GM18511 (cell line): ENCODE data around the gene ADGRG6.
"Not testable (repeated sequence)": the region's sequence is repeated elsewhere in the genome, so short reads cannot be mapped to it uniquely, and the experiment has no call there.

ENCODE experiments used
- ATAC-seq: cut with Tn5 transposase; IDR thresholded peaks from one replicate; pipeline ENCODE4 v1.9.1; 2021; ENCODE audit warnings: mild to moderate bottlenecking, moderate library complexity; ENCODE audit not compliant: unreplicated experiment

Gene ADGRG6

DNA sequence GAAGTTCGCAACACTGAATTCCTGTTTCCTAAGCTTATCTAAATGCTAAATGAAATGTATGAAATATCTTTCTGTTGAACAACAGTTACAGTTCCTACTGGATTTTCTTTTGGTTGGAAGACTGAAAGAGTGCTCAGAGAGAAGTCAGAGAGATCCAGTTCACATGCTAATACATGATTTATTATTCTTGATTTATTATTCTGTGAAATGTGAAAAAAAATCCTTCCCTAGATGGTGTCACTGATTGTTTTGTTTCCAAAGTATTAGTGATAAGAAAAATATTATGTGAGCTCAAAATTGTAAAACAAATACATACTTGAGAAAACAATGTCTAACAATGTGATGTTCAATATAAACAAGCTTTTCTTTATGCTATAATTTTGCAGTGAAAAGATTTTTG is 42.1 kb downstream of the ADGRG6 start:
- no peak for ATAC-seq

DNA sequence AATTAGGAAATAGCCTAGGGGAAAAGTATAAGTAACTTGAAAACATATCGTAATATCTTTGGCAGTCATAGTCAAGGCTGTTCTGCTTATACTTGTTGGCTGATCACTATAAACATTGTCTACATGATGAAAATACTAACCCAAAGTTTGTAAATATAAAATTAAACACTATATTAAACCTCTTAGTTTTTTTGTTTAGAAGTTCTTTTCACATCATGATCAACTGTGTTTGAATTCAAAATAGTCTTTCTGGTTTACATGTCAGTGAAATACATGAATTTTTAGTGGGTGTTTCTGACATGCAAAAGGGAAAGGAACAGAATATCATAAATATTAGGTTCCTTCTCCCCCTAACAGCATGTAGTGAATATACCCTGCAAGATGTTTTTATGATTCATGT is 43.5 kb downstream of the ADGRG6 start:
- ATAC-seq, result no peak

DNA sequence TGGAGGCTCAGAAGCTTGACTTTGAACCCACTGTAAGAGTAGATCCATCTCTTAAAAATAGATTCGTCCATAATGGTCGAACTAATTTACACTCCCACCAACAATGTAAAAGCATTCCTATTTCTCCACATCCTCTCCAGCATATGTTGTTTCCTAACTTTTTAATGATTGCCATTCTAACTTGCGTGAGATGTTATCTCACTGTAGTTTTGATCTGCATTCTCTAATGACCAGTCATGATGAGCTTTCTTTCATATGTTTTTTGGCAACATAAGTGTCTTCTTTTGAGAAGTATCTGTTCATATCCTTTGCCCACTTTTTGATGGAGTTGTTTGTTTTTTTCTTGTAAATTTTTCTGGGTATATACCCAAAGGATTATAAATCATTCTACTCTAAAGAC is 44.4 kb downstream of the ADGRG6 start:
- ATAC-seq, result not testable (repeated sequence)

DNA sequence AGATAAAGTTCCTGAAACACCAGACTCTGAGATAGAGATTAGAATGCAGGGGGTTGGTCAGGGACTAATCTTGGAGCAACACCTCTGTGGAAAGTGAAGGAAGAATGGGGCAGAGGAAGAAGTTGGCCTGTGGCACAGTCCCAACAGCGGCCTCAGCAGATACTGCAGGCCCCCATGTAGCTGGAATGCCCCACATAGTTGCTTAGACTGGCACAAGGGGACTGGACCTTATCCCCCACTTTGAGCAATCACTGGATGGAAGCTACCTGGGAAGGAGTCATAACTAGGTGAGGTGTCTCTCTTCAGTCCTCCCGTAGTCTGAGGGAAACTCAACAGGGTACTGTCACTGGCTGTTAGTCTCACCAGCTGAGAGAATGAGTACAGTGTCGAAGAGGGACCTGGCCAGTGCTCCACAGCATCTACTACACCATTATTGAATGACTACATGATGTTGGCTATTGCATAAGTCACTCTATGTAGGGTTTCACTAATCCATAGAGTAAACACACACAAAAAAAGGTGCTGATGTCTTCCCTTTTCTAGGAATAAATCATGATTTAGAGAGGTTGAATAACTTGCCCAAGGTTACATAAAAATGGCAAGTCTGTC is 47.5 kb downstream of the ADGRG6 start:
- no peak for ATAC-seq

- ATAC-seq, result no peak
Measured at GRCh38 chr6:142350309-142350708, 48.5 kb downstream of the ADGRG6 start.

DNA sequence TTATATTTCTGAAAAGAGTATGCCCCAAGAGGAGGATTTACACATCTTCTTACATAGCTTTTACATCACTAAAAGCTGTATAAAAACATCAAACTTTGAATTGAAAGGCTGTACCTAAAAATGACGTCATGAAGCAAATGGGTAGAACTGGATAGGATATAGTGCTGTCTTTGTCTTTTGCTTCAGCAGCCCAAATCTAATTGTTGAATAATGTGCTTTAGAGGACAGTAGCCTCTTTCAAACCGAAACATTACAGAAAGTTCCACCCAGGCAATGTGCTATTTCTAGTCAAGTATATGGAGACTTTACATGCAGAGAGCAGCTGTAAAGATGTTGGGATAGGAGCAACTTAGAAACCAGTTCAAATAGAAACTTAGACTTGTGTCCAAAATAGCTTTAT is 51.9 kb downstream of the ADGRG6 start:
- ATAC-seq, result no peak

DNA sequence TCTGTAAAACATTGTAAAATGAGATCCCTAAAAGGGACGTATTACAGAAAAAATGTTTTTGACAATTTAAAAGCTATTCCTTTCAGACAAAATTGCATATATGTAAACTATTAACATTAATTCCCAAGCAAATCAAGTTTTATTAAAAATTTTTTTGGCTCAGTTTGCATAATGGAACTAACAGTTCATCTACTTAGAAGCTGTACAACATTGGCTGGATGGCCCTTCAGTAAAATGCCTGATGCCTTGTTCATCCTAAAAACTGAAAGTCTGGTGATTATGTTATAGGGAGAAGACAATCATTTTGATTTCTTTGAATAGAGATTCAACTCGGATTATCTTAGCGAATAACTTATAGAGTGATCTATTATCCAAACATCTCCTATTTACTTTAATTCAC is 52.8 kb downstream of the ADGRG6 start:
- no peak for ATAC-seq

DNA sequence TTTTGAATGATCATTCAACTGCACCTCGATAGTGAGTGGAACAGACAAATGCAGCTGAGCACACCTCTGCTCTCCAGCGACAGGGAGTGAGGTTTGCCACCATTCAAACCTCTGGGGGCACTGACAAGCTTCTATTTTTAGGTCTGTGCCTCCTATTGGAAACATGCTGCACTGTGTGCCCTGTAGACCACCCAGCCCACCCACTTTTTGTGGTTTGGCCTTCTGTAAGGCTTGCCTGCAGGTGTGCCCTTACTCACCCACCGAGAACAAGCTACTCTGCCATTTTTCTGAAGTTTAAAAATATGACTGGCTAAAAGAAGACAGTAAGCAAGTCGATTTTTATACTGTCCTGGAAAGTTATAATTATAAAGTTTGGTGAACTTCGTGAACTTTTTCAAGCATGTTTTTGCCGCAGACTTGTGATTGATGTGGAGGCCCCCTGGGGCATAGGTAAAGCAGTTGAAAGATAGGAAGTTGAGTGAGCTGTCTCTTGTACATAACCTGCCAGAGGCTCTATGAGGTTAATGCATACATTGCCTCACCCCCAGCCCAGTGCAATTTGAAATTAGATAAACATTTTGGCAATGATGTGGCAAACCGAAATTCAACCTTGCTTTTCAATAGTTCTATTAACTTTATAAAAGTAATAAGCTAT is 53.8 kb downstream of the ADGRG6 start:
- ATAC-seq, result no peak

GRCh38 chr6:142356201-142356883 is 54.5 kb downstream of the ADGRG6 start:
- ATAC-seq, result no peak

GRCh38 chr6:142356884-142357225 is 55.0 kb downstream of the ADGRG6 start:
- ATAC-seq, result no peak

DNA sequence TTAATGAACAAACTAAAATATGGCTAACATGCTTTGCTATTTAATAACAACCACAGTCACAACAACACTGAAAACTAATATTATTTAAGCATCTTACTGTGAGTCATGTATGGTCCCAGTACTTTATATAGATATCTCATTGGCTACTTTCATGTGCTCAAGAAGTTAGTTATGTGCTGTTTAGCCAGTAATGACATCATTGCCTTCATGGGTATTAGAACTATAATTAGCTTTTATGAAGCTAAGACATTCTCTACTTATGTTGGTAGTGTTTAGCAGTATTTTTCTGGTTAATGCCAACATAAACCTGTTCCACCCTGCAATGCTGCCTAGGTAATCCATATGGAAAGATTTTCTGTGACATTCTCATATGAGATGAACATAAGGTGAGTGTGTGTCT is 56.1 kb downstream of the ADGRG6 start:
- ATAC-seq, result no peak

DNA sequence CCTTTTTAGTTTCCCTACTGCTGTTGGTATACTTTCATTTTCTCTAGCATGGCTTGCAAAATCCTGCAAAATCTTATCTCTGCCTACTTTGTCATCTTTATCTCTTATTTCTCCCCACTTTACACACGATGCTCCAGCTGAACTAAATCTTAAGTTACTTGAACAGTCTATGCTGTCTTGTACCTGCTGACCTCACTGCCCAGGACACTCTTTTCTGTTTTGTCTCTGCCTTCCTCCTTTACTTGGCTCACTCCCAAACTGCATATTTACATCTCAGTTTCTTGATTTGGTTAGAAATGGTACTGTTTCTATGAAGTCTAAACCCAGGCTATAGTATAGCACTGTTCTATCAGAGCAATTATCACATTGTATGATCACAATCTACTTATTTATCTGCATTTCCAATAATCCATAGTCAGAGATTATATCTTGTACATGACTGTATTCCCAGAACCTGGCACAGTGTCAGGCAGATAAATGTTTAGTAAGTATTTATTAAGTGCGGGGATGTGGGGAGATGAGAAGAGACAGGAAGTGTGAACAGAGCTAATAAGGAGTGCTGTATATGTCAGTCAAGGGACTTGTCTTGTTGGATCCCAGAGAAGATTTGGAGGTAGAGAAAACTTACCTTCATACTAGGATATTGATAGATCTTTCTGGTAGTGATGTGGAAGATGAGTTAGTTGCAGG is 57.6 kb downstream of the ADGRG6 start:
- ATAC-seq, result no peak

DNA sequence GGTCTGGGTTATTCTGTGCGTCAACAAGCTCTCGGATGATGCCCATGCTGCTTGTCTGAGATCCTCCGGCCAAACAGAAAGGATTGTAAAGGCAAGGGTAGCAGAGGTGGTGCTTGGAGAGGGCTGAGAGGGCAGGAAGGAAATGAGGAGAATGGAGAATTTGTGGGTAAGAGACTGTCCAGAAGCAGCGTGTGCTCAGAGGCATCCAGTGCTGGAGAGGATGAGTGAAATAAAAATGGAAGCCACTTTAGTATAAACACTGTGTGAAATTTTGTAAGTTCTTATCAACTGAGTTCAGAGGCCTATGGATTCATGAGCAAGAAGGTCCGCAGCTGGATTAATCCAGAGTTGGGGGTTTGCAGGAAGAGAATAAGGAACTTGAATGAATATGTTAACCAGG is 59.5 kb downstream of the ADGRG6 start:
- ATAC-seq, result no peak

DNA sequence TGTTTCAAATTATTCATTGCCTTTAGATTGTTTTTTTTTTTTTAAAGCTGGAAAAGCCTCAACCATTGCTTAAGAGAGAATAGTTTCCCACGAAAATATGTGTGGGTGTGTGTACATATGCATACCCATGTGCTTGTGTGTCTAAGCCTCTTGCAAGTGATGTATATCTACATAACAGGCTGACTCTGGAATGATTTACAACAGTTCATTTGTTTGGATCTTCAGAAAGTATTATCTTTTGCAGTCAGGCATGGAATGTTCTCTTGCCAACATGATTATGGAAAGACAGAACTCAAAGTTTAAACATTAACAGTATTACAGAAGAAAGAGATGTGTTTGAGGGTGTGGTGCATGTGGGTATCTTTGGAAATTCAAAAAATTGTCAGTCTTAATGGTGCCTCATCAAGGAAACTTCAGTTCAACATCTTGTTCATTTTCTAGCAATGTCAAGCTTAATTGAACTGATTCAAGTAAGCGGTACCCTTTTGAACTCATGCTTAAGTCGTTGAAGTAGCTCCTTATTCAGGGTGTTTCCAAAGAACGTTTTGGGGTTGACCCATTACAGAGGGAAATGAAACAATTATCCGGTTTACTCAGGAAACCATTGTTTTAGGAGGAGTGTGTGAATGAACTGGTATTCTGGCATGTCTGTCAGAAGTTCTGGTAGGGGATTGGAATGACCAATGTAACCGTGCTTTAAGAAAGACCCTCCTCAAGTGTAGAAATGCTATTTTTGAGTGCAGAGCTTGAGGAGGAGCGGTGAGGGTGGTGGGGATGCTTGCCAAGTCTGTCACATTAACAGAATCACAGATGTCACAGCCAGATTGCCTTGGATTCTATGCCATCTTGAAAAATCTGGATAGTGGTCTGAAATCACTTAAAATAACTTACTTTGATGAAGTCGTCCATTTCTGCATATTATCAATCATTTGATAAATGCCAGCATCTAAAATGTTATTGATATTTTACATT is 60.3 kb downstream of the ADGRG6 start:
- ATAC-seq, result no peak

DNA sequence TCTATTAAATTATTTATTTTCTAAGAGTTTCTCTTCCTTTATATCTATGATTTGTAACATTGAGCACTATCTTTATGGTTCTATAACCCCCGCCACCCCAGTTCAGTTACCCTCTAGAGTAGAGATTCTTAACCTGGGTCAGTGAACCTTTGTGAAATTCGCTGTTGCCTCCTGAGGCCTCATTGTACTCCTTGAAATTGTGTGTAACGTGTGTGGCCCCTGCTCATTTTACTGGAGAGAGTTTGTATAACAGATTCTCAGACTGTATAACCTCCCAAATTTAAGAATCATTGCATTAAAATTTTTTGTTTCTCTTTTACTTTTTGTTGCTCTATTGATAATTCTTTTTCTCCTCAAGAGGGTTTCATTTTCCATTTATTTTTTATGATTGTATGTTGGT is 65.3 kb downstream of the ADGRG6 start:
- no peak for ATAC-seq

DNA sequence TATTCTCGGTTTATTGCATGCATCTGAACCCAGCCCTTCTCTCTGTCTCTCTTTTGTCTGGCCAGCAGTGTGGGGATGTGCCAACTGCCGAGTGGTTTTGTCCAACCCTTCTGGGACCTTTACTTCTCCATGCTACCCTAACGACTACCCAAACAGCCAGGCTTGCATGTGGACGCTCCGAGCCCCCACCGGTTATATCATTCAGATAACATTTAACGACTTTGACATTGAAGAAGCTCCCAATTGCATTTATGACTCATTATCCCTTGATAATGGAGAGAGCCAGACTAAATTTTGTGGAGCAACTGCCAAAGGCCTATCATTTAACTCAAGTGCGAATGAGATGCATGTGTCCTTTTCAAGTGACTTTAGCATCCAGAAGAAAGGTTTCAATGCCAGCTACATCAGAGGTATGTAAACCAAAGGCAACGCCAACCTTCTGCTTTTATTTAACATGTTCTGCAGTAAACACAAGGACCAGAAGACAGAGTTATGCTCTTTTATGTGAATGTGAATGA is 65.8 kb downstream of the ADGRG6 start:
- no peak for ATAC-seq

- no peak for ATAC-seq
Measured at GRCh38 chr6:142369266-142369665, 67.5 kb downstream of the ADGRG6 start.

DNA sequence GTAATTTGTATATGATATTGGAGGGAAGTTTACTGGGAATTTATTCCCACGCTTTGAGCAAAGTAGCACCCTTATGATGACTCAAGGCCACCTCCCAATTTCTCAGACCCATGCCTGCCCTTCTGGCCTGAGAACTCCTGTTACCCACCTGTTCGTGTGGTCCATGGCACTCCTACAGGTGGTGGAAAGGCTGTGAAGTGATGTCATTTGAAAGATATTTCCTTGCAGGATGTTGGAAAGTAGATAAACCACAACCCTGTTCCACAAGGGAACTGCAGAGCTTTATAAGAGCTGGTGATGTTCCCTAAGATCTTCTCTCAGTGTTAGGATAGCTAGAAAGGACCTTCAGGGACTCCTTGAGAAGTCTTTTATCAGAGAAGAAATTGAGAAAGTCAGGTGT is 70.5 kb downstream of the ADGRG6 start:
- ATAC-seq, result no peak

GRCh38 chr6:142373268-142374090 is 71.7 kb downstream of the ADGRG6 start:
- ATAC-seq, result no peak
